HG02588 (cell line): ENCODE results near the gene TBC1D2B.
A peak's percentile ranks its signal among the peaks of the same experiment; 100 is the strongest.

Experiments
- ATAC-seq: cut with Tn5 transposase; IDR thresholded peaks from one replicate; pipeline ENCODE4 v1.9.1; 2021; ENCODE audit warnings: mild to moderate bottlenecking, moderate library complexity; ENCODE audit not compliant: unreplicated experiment

Gene TBC1D2B

DNA sequence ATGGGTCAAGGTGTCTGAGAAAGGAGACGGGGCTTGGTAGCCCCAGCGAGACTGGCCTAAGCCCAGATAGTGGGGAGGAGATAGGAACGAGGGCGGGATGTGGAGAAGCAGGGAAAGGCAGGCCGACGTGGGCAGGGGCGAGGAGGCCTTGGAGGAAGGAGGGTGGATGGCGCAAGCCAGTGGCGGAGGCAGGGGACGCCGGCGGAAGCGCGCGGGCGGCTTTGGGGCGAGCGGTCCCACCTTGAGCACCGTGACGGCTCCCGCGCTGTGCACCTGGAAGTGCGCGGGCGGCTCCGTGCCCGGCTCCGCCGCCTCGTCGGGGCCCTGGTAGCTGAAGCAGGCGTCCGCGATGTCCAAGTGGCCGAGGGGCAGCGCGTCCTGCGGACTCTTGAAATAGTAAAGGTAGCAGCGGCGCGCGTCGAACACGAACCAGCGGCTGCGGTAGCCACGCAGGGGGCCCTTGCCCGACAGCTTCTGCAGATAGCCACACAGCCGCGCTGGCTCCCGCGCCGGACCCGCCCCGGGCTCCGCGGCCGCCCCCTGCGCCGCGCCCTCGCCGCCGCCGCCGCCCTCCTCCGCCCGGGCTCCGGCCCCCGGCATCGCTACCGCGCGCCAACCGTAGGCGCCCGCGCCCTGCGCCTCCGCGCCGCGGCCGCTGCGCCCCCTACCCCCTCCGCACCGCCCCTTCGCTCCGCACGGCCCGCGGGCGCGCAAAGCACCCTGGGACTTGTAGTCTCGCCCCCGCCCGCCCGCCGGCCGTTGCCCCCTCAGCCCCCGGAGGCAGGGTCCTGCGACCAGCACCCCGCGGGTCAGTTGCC is at the start of gene TBC1D2B:
TBC1D2B (minus strand) TSS at position 659 of the 818 bp plus-strand sequence; CDS start at position 600, 59 bp downstream.
- ATAC-seq, result peak; percentile 77

GRCh38 chr15:78125267-78125666 is 47.8 kb upstream of the TBC1D2B start:
- no peak for ATAC-seq

DNA sequence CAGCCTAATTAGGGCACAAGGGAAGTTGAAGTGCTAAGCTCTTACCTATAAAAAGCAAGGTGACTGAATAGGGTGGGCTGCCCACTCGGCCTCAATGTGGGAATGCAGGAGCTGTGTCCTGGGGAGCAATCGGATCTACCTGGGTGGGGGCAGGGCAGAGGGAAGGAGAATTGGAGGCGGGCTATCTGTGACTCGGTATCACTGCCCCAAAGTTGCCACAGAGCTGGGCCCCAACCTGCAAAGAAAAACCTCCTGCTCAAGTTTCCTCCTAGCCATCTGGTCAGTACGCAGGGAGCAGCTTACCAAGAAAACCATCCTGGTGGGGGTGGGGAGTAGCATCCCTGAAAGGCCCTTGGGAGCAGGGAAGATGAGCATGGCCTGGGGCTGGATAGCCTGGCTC is 43.0 kb upstream of the TBC1D2B start:
- ATAC-seq, result no peak

GRCh38 chr15:78112551-78112950 is 35.0 kb upstream of the TBC1D2B start:
- ATAC-seq, result no peak

GRCh38 chr15:78111788-78112187 is 34.3 kb upstream of the TBC1D2B start:
- ATAC-seq, result no peak

DNA sequence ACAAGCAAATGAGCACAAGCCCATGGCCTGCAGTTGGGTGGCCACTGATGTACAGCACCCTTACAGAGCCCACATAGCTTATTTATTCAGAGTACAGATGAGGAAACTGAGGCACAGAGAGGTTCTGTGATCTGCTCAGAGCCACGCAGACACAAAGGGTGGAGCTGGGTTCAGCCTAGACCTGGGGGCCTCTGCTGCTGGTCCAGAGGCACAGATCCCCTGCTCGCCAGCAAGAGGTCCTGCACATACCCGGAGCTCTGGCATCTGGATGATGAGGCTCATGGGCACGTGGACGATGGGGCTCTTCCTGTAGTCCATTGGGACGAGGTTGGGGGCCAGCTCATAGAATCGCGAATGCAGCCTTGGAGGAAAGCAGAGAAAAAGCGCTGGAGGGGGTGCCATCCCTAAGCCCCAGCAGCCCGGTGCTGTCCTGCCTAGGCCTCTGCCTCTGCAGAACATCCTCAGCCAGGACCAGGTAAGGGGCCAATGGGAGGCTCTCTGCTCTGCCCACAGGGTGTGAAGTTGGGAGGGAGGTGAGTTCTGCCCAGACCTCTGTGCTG is 33.5 kb upstream of the TBC1D2B start:
- ATAC-seq, result no peak

GRCh38 chr15:78110096-78110495 is 32.6 kb upstream of the TBC1D2B start:
- no peak for ATAC-seq

DNA sequence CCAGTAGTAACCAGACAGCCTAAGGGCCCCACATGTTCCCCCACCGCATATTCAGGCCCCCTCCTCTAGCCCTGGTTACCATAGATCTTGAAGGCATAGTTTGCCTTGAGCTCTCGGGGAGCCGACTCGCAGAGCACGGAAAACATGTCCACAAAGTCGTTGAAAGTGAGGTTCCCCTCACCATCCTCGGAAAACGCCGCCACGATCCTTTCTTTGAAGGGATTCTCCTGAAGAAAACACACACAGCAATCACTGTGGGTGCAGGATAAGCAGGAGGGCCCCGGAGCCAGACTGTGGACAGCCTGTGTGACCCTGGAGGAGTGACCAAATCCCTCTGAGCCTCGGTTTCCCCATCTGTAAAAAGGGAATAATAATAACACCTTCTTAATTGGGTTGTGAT is 31.6 kb upstream of the TBC1D2B start:
- ATAC-seq, result no peak

- no peak for ATAC-seq
Measured at GRCh38 chr15:78108300-78109084, 31.0 kb upstream of the TBC1D2B start.

DNA sequence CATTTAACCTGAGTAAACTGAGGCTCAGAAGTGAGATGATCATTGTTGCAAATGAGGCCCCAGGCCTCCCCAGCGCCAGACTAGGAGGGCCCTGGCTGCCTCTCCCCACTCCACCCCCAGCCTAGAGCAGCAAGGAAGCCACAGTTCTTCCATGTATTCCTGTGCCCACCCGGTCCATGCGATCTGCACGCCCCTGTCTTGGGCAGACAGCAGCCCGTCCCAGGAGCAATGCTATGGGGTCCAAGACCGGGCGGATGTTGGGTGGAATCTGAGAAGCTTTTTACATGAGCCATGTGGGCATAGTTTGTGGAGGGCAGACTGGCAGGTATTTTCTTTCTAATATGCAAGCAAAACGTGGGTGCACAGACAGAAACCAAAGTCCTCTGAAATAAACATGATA is 30.0 kb upstream of the TBC1D2B start:
- no peak for ATAC-seq

GRCh38 chr15:78105476-78106241 is 28.1 kb upstream of the TBC1D2B start:
- no peak for ATAC-seq

- ATAC-seq, result no peak
Measured at GRCh38 chr15:78104566-78105475, 27.3 kb upstream of the TBC1D2B start.

GRCh38 chr15:78104119-78104479 is 26.6 kb upstream of the TBC1D2B start:
- ATAC-seq, result no peak

DNA sequence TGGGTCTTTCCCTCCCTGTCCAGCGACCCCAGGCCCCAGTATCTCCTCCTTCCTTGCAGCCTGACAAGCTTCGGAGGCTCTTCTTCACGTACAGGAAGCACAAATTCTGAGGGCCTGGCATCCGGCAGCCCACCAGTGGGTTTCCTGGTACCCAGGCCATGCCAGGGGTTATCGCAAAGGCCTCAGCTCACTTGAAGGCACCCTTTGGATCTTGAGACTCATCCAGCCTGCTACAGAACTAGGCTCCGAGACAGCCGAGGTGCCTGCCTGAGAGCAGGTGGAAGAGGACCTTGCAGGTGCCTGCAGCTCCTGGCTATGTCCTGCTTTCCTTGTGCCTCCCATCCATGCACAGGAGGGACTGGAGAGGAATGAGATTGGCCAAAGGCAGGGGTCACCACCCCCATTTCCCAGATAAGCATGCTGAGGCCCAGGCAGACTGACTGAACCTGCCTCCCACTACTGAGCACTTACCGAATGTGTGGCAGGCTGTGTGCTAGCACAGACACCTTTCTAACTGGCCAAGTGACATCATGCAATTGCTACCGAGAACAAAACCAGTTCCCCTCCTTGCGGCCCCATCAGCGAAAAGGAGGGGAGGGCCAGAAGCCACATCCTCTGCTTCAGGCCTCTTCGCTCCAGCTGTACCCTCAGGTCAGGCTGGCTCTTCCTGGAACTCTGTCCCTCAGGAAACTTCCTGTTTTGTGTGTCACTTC is 26.1 kb upstream of the TBC1D2B start:
- peak; percentile 58 for ATAC-seq

DNA sequence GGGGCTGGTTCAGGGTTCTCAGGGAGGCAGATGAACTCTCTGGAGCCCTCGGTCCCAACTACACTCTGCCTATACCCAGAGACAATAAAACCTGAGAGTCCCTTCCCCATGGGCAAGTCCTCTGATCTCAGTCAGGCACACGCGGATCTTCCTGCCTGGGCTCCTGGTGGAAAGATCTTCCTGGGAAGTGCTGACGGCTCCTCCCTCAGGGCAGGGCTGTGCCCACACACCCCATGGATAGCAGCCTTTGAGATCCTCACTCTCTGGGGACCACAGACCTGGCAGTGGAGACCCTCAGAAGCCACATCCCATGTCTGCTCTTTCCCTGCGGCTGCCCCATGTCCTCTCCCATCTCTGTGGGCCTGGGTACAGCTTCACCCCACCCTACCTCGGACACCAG is 25.2 kb upstream of the TBC1D2B start:
- ATAC-seq, result no peak

DNA sequence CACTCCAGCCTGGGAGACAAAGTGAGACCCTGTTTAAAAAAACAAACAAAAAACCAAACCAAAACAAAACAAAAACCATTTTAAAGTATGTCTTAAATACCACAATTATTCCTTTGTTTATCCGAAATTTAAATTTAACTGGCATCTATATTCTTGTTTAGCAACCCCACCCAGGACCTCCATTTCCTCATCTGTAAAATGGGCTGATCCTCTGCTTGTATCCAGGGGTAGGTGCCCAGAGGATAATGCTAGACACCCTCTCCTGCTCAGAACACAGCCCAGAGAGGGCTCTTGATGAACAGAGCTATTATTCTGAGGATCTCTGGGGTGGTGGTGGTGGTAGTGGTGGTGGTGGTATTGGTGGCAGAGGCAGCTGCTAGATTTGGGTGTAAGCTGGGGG is 24.7 kb upstream of the TBC1D2B start:
- no peak for ATAC-seq

- no peak for ATAC-seq
Measured at GRCh38 chr15:78101423-78102105, 24.1 kb upstream of the TBC1D2B start.

DNA sequence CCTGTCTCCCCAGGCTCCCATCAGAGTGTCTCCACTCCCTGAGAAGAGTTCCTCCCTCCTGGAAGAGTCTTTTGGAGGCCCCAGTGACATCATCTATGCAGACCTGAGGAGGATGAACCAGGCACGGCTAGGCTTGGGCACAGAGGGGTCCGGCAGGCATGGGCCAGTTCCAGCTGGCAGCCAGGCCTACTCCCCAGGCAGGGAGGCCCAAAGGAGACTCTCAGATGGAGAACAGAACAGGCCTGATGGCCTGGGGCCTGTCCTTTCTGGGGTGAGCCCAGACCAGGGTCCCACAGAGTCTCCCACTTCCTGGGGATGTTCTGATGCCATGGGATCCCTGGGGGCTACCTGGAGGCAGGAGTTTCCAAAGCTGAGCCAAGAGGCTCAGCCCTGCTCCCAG is 23.4 kb upstream of the TBC1D2B start:
- no peak for ATAC-seq
